ENCODE data around the gene GATC. TPM values are rescaled to one million over a fixed set of nuclear protein-coding genes. Genes with fewer than 3 reads are reported as not detected.

Gene GATC
- total and polyA plus RNA-seq, 2 donors (not counting 1 experiment from before 2014, with no cell fraction given): 15.0 to 26.0 TPM

- no peak overlapping the region for H3K4me3 ChIP-seq (ENCODE audit: control extremely low read depth in 1 of 5, extremely low read depth in 1 of 5, insufficient read depth in 1 of 5, low read depth in 2 of 5, low read length in 4 of 5)
- Mint-ChIP-seq H3K9me3 (ENCODE audit: insufficient read depth) (no peaks in the 10 kb centered on the region), H3K27ac (no peak overlapping the region), H3K4me3 (no peak overlapping the region), H3K4me1 (peaks cover 8% of the 10 kb centered on the region), H3K27me3 (no peaks in the 10 kb centered on the region)
- peaks cover 42% of the 10 kb centered on the region for H3K79me2 ChIP-seq (ENCODE audit: control insufficient read depth, insufficient read depth, low read length)
- intact Hi-C loops (cut with micrococcal nuclease): no loop called here
- ChIA-PET POLR2A (no interaction called here), CTCF (interaction anchor here (0.7 to 5.9 kb wide), 2 partner anchors 10 to 11 kb away, joined by 4 to 39 read pairs; no protein-coding TSS in a partner anchor)
- DNase-seq (no peak), ATAC-seq (ENCODE audit: low read depth) (no peak)
- H3K4me2 ChIP-seq (replicated peaks; ENCODE audit: low read depth, low read length, poor library complexity, severe bottlenecking): no peak overlapping the region
- no peaks in the 10 kb centered on the region for H3K9me3 ChIP-seq (ENCODE audit: control extremely low read depth in 1 of 3, control insufficient read depth in 2 of 3, insufficient read depth in 1 of 3, low read length in 2 of 3)
- TF ChIP-seq CTCF (IDR thresholded peaks at IDR 0.05) (no peak), EZH2 (IDR thresholded peaks at IDR 0.05; ENCODE audit: borderline replicate concordance, insufficient read depth, low read depth, low read length, poor library complexity, severe bottlenecking) (no peak)
- no peaks in the 10 kb centered on the region for H3K27me3 ChIP-seq (replicated peaks in 1 of 4; ENCODE audit: control extremely low read depth in 1 of 4, control insufficient read depth in 3 of 4, insufficient read depth in 4 of 4, low read length in 3 of 4)
- H4K20me1 ChIP-seq (ENCODE audit: control insufficient read depth, insufficient read depth, low read length, poor library complexity, severe bottlenecking): peaks cover 31% of the 10 kb centered on the region
- H3K36me3 ChIP-seq (replicated peaks in 1 of 2; ENCODE audit: control extremely low read depth in 1 of 2, control insufficient read depth in 1 of 2, extremely low read depth in 1 of 2, insufficient read depth in 2 of 2, low read length in 1 of 2): peaks cover 14 to 45% of the 10 kb centered on the region in 2 experiments
- peak overlapping the region in 1 of 2 donors; percentile 8 for H3K27ac ChIP-seq (ENCODE audit: low read length in 2 of 2)
- no peak overlapping the region for H2AFZ ChIP-seq (ENCODE audit: insufficient read depth, low read depth, low read length, poor library complexity, severe bottlenecking)
- peaks cover 0 to 4% of the 10 kb centered on the region in 2 donors for H3K4me1 ChIP-seq (ENCODE audit: control insufficient read depth in 2 of 2, insufficient read depth in 2 of 2, low read length in 2 of 2)
- WGBS (ENCODE audit: insufficient coverage): 80% methylated on average over 1 of the region's 7 CpGs
- no peak overlapping the region for H3K9ac ChIP-seq (ENCODE audit: low read length)
These were observed 9.1 kb downstream of the GATC start for GRCh38 chr12:120455302-120455701.

GRCh38 chr12:120457133-120457532, 10.9 kb downstream of the GATC start:
- peaks cover 13 to 56% of the 10 kb centered on the region in 2 experiments for H3K36me3 ChIP-seq (replicated peaks in 1 of 2; ENCODE audit: control extremely low read depth in 1 of 2, control insufficient read depth in 1 of 2, extremely low read depth in 1 of 2, insufficient read depth in 2 of 2, low read length in 1 of 2)
- H3K4me1 Mint-ChIP-seq: peaks cover 8% of the 10 kb centered on the region
- no peak for ATAC-seq (ENCODE audit: low read depth)

More at GRCh38 chr12:120457133-120457532, 10.9 kb downstream of the GATC start:
- no peaks in the 10 kb centered on the region for H3K9me3 ChIP-seq (ENCODE audit: control extremely low read depth in 1 of 3, control insufficient read depth in 2 of 3, insufficient read depth in 1 of 3, low read length in 2 of 3)
- no peak overlapping the region for H2AFZ ChIP-seq (ENCODE audit: insufficient read depth, low read depth, low read length, poor library complexity, severe bottlenecking)
- H3K4me3 ChIP-seq (ENCODE audit: control extremely low read depth in 1 of 5, extremely low read depth in 1 of 5, insufficient read depth in 1 of 5, low read depth in 2 of 5, low read length in 4 of 5): no peak overlapping the region
- ChIA-PET CTCF (interaction anchor here (1.1 to 2.6 kb wide), 4 partner anchors 10 to 124 kb away, joined by 3 to 13 read pairs (median 5); partner anchors contain the start of gene POP5), POLR2A (interaction anchor here (0.6 to 0.7 kb wide), 2 partner anchors 22 to 78 kb away, joined by 3 to 6 read pairs; a partner anchor contains a TSS)
- no peak for DNase-seq
- no peak overlapping the region for H3K27ac ChIP-seq (ENCODE audit: low read length in 2 of 2)
- no peak overlapping the region for H3K4me3 Mint-ChIP-seq
- peaks cover 39% of the 10 kb centered on the region for H3K79me2 ChIP-seq (ENCODE audit: control insufficient read depth, insufficient read depth, low read length)
- H3K4me1 ChIP-seq (ENCODE audit: control insufficient read depth in 2 of 2, insufficient read depth in 2 of 2, low read length in 2 of 2): peaks cover 0 to 4% of the 10 kb centered on the region in 2 donors
- no peaks in the 10 kb centered on the region for H3K9me3 Mint-ChIP-seq (ENCODE audit: insufficient read depth)
- no peak overlapping the region for H3K4me2 ChIP-seq (replicated peaks; ENCODE audit: low read depth, low read length, poor library complexity, severe bottlenecking)
- no peaks in the 10 kb centered on the region for H3K27me3 Mint-ChIP-seq
- no peak overlapping the region for H3K9ac ChIP-seq (ENCODE audit: low read length)
- H3K27ac Mint-ChIP-seq: peak overlapping the region; percentile 38
- WGBS (ENCODE audit: insufficient coverage): no CpG with 5 or more reads among the region's 6 CpGs
- intact Hi-C loops (cut with micrococcal nuclease): no loop called here
- peak; percentile 32 for TF ChIP-seq CTCF (IDR thresholded peaks at IDR 0.05)
- TF ChIP-seq EZH2 (IDR thresholded peaks at IDR 0.05; ENCODE audit: borderline replicate concordance, insufficient read depth, low read depth, low read length, poor library complexity, severe bottlenecking): no peak
- no peaks in the 10 kb centered on the region for H3K27me3 ChIP-seq (replicated peaks in 1 of 4; ENCODE audit: control extremely low read depth in 1 of 4, control insufficient read depth in 3 of 4, insufficient read depth in 4 of 4, low read length in 3 of 4)
- peaks cover 41% of the 10 kb centered on the region for H4K20me1 ChIP-seq (ENCODE audit: control insufficient read depth, insufficient read depth, low read length, poor library complexity, severe bottlenecking)
